Testis (tissue), 3 donors: Measurements from ENCODE around the gene PDGFRB. TPM values are rescaled to one million over a fixed set of nuclear protein-coding genes. Genes with fewer than 3 reads are reported as not detected.

Experiments used
- DNase-seq: peaks from one replicate; pipeline ENCODE4 v3.0.0-alpha.2; 2019
- H3K27ac ChIP-seq, 2 donors: fragments of 200-600 bp; sonication (generic); one replicate each; pipeline ENCODE4 v1.5.1; 2019
- H3K27me3 ChIP-seq: fragments of 200-600 bp; sonication (generic); one replicate; pipeline ENCODE4 v1.5.1; 2019
- H3K36me3 ChIP-seq: fragments of 200-600 bp; sonication (generic); one replicate; pipeline ENCODE4 v1.5.1; 2017; ENCODE audit warnings: low read depth; ENCODE audit errors: missing control alignments
- H3K4me1 ChIP-seq: fragments of 200-600 bp; sonication (generic); one replicate; pipeline ENCODE4 v1.5.1; 2019
- H3K4me3 ChIP-seq, 2 donors: fragments of 200-600 bp; sonication (generic); one replicate each; pipeline ENCODE4 v1.5.1; 2017 to 2019
- H3K9me3 ChIP-seq: fragments of 200-600 bp; sonication (generic); one replicate; pipeline ENCODE4 v1.5.1; 2017
- CTCF ChIP-seq, 3 experiments: fragments of 450-650 bp in 2 of 3; fragments of 200-600 bp in 1 of 3; sonication (generic) in 1 of 3; IDR thresholded peaks; one replicate each; pipeline ENCODE4 v1.5.1; 2016 to 2019; ENCODE audit warnings: antibody characterized with exemption in 3 of 3, mild to moderate bottlenecking in 2 of 3, moderate library complexity in 1 of 3
- POLR2A ChIP-seq: fragments of 450-650 bp; IDR thresholded peaks from one replicate; pipeline ENCODE4 v1.6.1; 2017; ENCODE audit warnings: antibody characterized with exemption, mild to moderate bottlenecking, moderate library complexity
- WGBS, 2 donors: methylation state at CpG; one replicate each; pipeline ENCODE4 v1.1.5; 2018; 5-methylcytosine and 5-hydroxymethylcytosine counted together
- intact Hi-C: fragments of 100-400 bp; cut with DNase I; formaldehyde crosslinking; loops from one replicate; pipeline ENCODE4 v1.15.1; 2023; ENCODE audit warnings: low total_unique reads
- polyA plus RNA-seq: library from polyadenylated mRNA; stranded (reverse); fragments of 350-450 nt; fragmentation: Illumina TruSeq; extraction: RNeasy Lipid Tissue Mini Kit (QIAGEN cat#74804); gene quantifications from one replicate; pipeline ENCODE4 v1.2.3, GENCODE V29; 2014; ENCODE audit warnings: low read depth, low replicate concordance; ENCODE audit not compliant: insufficient read depth
- total RNA-seq, 2 donors: library from RNA; depleted of rRNA; stranded (reverse); fragments of >200 nt; gene quantifications; one replicate each; pipeline ENCODE4 v1.2.3, GENCODE V29; 2016

The PDGFRB gene
- total and polyA plus RNA-seq, 3 donors from 2014 or later = 61.6 to 87.0 (median 71.2) TPM

- DNase-seq = no peak
- intact Hi-C loops = no loop called here
- TF ChIP-seq POLR2A (no peak), CTCF (IDR thresholded peaks at IDR 0.05) (no peak)
- H3K4me3 ChIP-seq = no peak overlapping the region
- no peaks in the 10 kb centered on the region for H3K9me3 ChIP-seq
- H3K4me1 ChIP-seq = no peaks in the 10 kb centered on the region
- no peaks in the 10 kb centered on the region for H3K27me3 ChIP-seq
- no peaks in the 10 kb centered on the region for H3K36me3 ChIP-seq
- no peak overlapping the region for H3K27ac ChIP-seq
- WGBS, 2 donors = 50 to 55% methylated on average over 2 of the region's 2 CpGs
These were observed 35.3 kb upstream of the PDGFRB start for GRCh38 chr5:150190987-150191386.

GRCh38 chr5:150190503-150190979 is 34.9 kb upstream of the PDGFRB start:
- H3K4me3 ChIP-seq = peak overlapping the region in 1 of 2 donors; percentile 7
- no peak overlapping the region for H3K27ac ChIP-seq
- no peaks in the 10 kb centered on the region for H3K9me3 ChIP-seq
- H3K36me3 ChIP-seq = no peaks in the 10 kb centered on the region
- intact Hi-C loops = no loop called here
- TF ChIP-seq CTCF (IDR thresholded peaks at IDR 0.05) (no peak), POLR2A (no peak)
- 38 to 45% methylated on average over 6 to 16 of the region's 16 CpGs for WGBS, 2 donors
- DNase-seq = no peak
- no peaks in the 10 kb centered on the region for H3K27me3 ChIP-seq
- no peaks in the 10 kb centered on the region for H3K4me1 ChIP-seq

- H3K36me3 ChIP-seq = no peaks in the 10 kb centered on the region
- no peak for DNase-seq
- no peak for TF ChIP-seq POLR2A
- no peak for TF ChIP-seq CTCF (IDR thresholded peaks at IDR 0.05)
- H3K4me1 ChIP-seq = no peaks in the 10 kb centered on the region
- H3K9me3 ChIP-seq = no peaks in the 10 kb centered on the region
- intact Hi-C loops = no loop called here
- no peak within 1 kb of the TSS for H3K27ac ChIP-seq
- H3K4me3 ChIP-seq = peak within 1 kb of the TSS in 1 of 2 donors; percentile 7
- no peaks in the 10 kb centered on the region for H3K27me3 ChIP-seq
- 8 to 23% methylated on average over 3 to 54 of the region's 58 CpGs for WGBS, 2 donors
These were observed 34.3 kb upstream of the PDGFRB start, which contains the start of gene SLC6A7 for GRCh38 chr5:150189728-150190502. Gene SLC6A7, plus strand, starts transcription at chr5:150190062. Its CDS starts 266 bp downstream, at chr5:150190328.

- H3K4me3 ChIP-seq = no peak overlapping the region
- TF ChIP-seq POLR2A = no peak
- no peak for TF ChIP-seq CTCF (IDR thresholded peaks at IDR 0.05)
- WGBS, 2 donors = 68 to 75% methylated on average over 3 of the region's 3 CpGs
- H3K27me3 ChIP-seq = no peaks in the 10 kb centered on the region
- intact Hi-C loops = no loop called here
- no peaks in the 10 kb centered on the region for H3K36me3 ChIP-seq
- H3K9me3 ChIP-seq = no peaks in the 10 kb centered on the region
- H3K27ac ChIP-seq = no peak overlapping the region
- no peaks in the 10 kb centered on the region for H3K4me1 ChIP-seq
- no peak for DNase-seq
These were observed 33.7 kb upstream of the PDGFRB start for GRCh38 chr5:150189326-150189725.
